ENCODE data around the gene HCST.

Gene HCST

GRCh38 chr19:35899547-35900214, 2.6 kb upstream of the HCST start (continued):
- TF ChIP-seq ZNF513 (tag by site-specific recombination; IDR thresholded peaks at IDR 0.05) (no peak), ZNF544 (tag by site-specific recombination; IDR thresholded peaks at IDR 0.05) (no peak), BCL11B (tag by site-specific recombination; IDR thresholded peaks at IDR 0.05; ENCODE audit: low read depth) (0 out of 2 replicates have a peak, but pooled peaks have one; percentile 50), FEZF1 (tag by site-specific recombination; IDR thresholded peaks at IDR 0.05) (no peak), ZSCAN23 (tag by site-specific recombination; IDR thresholded peaks at IDR 0.05) (peak; percentile 38; the same call in 1 of the 2 replicates), PBX3 (CRISPR knock-in tag; IDR thresholded peaks at IDR 0.05) (no peak), ZNF350 (tag by site-specific recombination; IDR thresholded peaks at IDR 0.05) (no peak), ZNF18 (tag by site-specific recombination; IDR thresholded peaks at IDR 0.05) (peak; percentile 50; the same call in 1 of the 2 replicates), WT1 (tag by site-specific recombination; IDR thresholded peaks at IDR 0.05) (peak; percentile 73), ZNF792 (tag by site-specific recombination; IDR thresholded peaks at IDR 0.05) (no peak), ZNF37A (tag by site-specific recombination; IDR thresholded peaks at IDR 0.05) (no peak), ZNF600 (tag by site-specific recombination; IDR thresholded peaks at IDR 0.05) (peak; percentile 82), ZNF776 (tag by site-specific recombination; IDR thresholded peaks at IDR 0.05; ENCODE audit: borderline replicate concordance) (no peak), ZBTB20 (tag by site-specific recombination; IDR thresholded peaks at IDR 0.05) (peak; percentile 91), ZNF157 (tag by site-specific recombination; IDR thresholded peaks at IDR 0.05) (no peak), ZNF677 (tag by site-specific recombination; IDR thresholded peaks at IDR 0.05) (no peak), ZBTB17 (tag by site-specific recombination; IDR thresholded peaks at IDR 0.05) (peak; percentile 94), SP7 (tag by site-specific recombination; IDR thresholded peaks at IDR 0.05) (peak; percentile 90), ZBTB10 (tag by site-specific recombination; IDR thresholded peaks at IDR 0.05) (peak; percentile 97), ZNF23 (tag by site-specific recombination; IDR thresholded peaks at IDR 0.05; ENCODE audit: borderline replicate concordance) (no peak), ZNF747 (tag by site-specific recombination; IDR thresholded peaks at IDR 0.05) (no peak), BCL6B (tag by site-specific recombination; IDR thresholded peaks at IDR 0.05) (no peak), ZNF133 (tag by site-specific recombination; IDR thresholded peaks at IDR 0.05) (no peak), KLF7 (tag by site-specific recombination; IDR thresholded peaks at IDR 0.05; ENCODE audit: borderline replicate concordance) (peak; percentile 91), SCRT2 (tag by site-specific recombination; IDR thresholded peaks at IDR 0.05) (no peak), SETDB1 (IDR thresholded peaks at IDR 0.05; ENCODE audit: insufficient read length, low read length) (no peak), ZEB2 (tag by site-specific recombination; IDR thresholded peaks at IDR 0.05) (peak; percentile 88), ZNF768 (tag by site-specific recombination; IDR thresholded peaks at IDR 0.05) (no peak), ZNF354C (tag by site-specific recombination; IDR thresholded peaks at IDR 0.05; ENCODE audit: borderline replicate concordance, low read depth) (no peak), ZNF658 (tag by site-specific recombination; IDR thresholded peaks at IDR 0.05) (no peak)
- TF ChIP-seq, protein P1, sequence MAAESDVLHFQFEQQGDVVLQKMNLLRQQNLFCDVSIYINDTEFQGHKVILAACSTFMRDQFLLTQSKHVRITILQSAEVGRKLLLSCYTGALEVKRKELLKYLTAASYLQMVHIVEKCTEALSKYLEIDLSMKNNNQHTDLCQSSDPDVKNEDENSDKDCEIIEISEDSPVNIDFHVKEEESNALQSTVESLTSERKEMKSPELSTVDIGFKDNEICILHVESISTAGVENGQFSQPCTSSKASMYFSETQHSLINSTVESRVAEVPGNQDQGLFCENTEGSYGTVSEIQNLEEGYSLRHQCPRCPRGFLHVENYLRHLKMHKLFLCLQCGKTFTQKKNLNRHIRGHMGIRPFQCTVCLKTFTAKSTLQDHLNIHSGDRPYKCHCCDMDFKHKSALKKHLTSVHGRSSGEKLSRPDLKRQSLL (tag by site-specific recombination; IDR thresholded peaks at IDR 0.05), result no peak; the same call in 1 of the 2 replicates

Data from HEK293 (cell line).